Measurements from ENCODE around the gene XPO5. TPM values are rescaled to one million over a fixed set of nuclear protein-coding genes. Genes with fewer than 3 reads are reported as not detected.

Gene XPO5
- total and polyA plus RNA-seq, 9 of the 15 experiments (the other 6 are each of a cell fraction or from before 2014, with no cell fraction given), result 36.0 to 170 (median 99.1) TPM

DNA sequence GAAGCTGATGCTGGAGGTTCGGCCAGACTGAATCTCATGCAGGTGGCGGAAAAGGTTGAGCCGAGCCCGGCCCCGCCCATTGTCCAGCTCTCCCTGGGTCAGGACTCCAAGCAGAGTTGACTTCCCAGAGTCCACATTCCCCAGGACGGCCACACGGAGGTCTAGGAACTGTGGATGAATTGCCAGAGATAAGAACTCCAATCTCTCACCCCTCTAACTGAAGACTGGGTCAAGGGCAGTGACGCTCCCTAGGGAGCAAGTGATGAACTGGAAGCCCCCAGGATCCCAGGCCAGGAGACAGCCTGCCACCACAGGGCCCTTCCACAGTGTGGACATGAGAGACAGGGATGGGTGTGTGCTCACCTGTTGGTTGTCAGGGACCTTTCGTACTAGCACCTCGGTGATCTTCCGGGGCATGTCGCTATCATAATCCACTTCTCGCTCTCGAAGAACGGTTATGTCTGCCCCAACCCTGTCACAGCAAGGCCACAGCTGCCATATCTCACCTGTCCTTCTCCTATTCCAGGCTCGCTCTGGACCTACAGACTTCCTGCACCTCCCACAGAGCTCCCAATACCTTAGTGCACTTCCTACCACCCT lies 49.7 kb upstream of the XPO5 start:
- Histone ChIP-seq H2AFZ (ENCODE audit: low read depth, low read length) (no peak overlapping the region), H3K4me3 (no peak overlapping the region), H3K36me3 (ENCODE audit: control insufficient read depth, insufficient read depth, low read length) (peaks cover 71% of the 10 kb centered on the region), H3K9me3 (replicated peaks; ENCODE audit: control insufficient read depth, insufficient read depth, low read depth, low read length) (no peaks in the 10 kb centered on the region), H3K79me2 (ENCODE audit: control insufficient read depth, insufficient read depth, low read length) (peaks cover 61% of the 10 kb centered on the region), H3K27ac (ENCODE audit: extremely low read depth, low read depth, low read length) (peak overlapping the region; percentile 99; the same call in 2 of the 3 replicates), H3K9ac (ENCODE audit: insufficient read depth in 1 of 2, low read depth in 2 of 2, low read length in 2 of 2) (peak overlapping the region; percentile 69 to 99; a peak in 2 of 4 replicates), H3K4me2 (ENCODE audit: insufficient read depth, low read length) (peak overlapping the region; percentile 98), H3K4me1 (replicated peaks in 1 of 2; ENCODE audit: control insufficient read depth in 2 of 2, insufficient read depth in 2 of 2, low read length in 2 of 2) (peaks cover 23 to 30% of the 10 kb centered on the region in 2 experiments), H3K9me1 (ENCODE audit: control insufficient read depth, insufficient read depth, low read length) (peaks cover 13% of the 10 kb centered on the region), H4K20me1 (replicated peaks; ENCODE audit: control insufficient read depth, insufficient read depth, low read length) (0 out of 2 replicates have a peak, but pooled peaks cover 7% of the 10 kb centered on the region), H3K27me3 (ENCODE audit: control insufficient read depth in 2 of 2, insufficient read depth in 2 of 2, low read length in 2 of 2) (no peaks in the 10 kb centered on the region; a peak in 1 of 5 replicates)
- CTCF ChIA-PET (ENCODE audit: low intra/inter-chr PET ratio), result no interaction called here
- intact Hi-C loops (cut with micrococcal nuclease), result loop anchor here (5.0 kb wide), 2 partner anchors 42 to 502 kb away; partner anchors contain the start of genes MRPL14 and TMEM63B
- no peak for ATAC-seq
- in situ Hi-C loops (cut with MboI), result no loop called here
- peak in 2 of 4 experiments; percentile 43 to 52 for DNase-seq (ENCODE audit: extremely low read depth in 1 of 4, low spot score in 3 of 4)
- POLR2A ChIA-PET, result interaction anchor here (0.7 to 7.9 kb wide), 7 partner anchors 9 to 442 kb away, joined by 3 to 135 read pairs (median 3); no protein-coding TSS in a partner anchor
- 92% methylated on average over 16 of the region's 16 CpGs for WGBS (ENCODE audit: insufficient coverage, low coverage, missing lambda C conversion rate)
- FAIRE-seq, result no peak
- no TSS peak for BruUV-seq (replicated peaks)
- TF ChIP-seq ELF4 (CRISPR knock-in tag; IDR thresholded peaks at IDR 0.05), result peak; percentile 62; the same call in 1 of the 2 replicates
- no peak for TF ChIP-seq FOXJ3 (CRISPR knock-in tag; IDR thresholded peaks at IDR 0.05)
- TF ChIP-seq, protein P1, sequence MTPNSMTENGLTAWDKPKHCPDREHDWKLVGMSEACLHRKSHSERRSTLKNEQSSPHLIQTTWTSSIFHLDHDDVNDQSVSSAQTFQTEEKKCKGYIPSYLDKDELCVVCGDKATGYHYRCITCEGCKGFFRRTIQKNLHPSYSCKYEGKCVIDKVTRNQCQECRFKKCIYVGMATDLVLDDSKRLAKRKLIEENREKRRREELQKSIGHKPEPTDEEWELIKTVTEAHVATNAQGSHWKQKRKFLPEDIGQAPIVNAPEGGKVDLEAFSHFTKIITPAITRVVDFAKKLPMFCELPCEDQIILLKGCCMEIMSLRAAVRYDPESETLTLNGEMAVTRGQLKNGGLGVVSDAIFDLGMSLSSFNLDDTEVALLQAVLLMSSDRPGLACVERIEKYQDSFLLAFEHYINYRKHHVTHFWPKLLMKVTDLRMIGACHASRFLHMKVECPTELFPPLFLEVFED (CRISPR knock-in tag; conservative IDR thresholded peaks at IDR 0.05), result peak; percentile 96
- TF ChIP-seq, protein P2, sequence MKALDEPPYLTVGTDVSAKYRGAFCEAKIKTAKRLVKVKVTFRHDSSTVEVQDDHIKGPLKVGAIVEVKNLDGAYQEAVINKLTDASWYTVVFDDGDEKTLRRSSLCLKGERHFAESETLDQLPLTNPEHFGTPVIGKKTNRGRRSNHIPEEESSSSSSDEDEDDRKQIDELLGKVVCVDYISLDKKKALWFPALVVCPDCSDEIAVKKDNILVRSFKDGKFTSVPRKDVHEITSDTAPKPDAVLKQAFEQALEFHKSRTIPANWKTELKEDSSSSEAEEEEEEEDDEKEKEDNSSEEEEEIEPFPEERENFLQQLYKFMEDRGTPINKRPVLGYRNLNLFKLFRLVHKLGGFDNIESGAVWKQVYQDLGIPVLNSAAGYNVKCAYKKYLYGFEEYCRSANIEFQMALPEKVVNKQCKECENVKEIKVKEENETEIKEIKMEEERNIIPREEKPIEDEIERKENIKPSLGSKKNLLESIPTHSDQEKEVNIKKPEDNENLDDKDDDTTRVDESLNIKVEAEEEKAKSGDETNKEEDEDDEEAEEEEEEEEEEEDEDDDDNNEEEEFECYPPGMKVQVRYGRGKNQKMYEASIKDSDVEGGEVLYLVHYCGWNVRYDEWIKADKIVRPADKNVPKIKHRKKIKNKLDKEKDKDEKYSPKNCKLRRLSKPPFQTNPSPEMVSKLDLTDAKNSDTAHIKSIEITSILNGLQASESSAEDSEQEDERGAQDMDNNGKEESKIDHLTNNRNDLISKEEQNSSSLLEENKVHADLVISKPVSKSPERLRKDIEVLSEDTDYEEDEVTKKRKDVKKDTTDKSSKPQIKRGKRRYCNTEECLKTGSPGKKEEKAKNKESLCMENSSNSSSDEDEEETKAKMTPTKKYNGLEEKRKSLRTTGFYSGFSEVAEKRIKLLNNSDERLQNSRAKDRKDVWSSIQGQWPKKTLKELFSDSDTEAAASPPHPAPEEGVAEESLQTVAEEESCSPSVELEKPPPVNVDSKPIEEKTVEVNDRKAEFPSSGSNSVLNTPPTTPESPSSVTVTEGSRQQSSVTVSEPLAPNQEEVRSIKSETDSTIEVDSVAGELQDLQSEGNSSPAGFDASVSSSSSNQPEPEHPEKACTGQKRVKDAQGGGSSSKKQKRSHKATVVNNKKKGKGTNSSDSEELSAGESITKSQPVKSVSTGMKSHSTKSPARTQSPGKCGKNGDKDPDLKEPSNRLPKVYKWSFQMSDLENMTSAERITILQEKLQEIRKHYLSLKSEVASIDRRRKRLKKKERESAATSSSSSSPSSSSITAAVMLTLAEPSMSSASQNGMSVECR (CRISPR knock-in tag; IDR thresholded peaks at IDR 0.05), result peak; percentile 32; the same call in 1 of the 2 replicates
- no peak for TF ChIP-seq KLF6 (CRISPR knock-in tag; IDR thresholded peaks at IDR 0.05; ENCODE audit: borderline replicate concordance)
- no peak for TF ChIP-seq MCM7 (IDR thresholded peaks at IDR 0.05)
- TF ChIP-seq, protein P3, sequence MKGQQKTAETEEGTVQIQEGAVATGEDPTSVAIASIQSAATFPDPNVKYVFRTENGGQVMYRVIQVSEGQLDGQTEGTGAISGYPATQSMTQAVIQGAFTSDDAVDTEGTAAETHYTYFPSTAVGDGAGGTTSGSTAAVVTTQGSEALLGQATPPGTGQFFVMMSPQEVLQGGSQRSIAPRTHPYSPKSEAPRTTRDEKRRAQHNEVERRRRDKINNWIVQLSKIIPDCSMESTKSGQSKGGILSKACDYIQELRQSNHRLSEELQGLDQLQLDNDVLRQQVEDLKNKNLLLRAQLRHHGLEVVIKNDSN (CRISPR knock-in tag; IDR thresholded peaks at IDR 0.05), result peak; percentile 11; the same call in 1 of the 2 replicates
- peak; percentile 81 for TF ChIP-seq OTX1 (CRISPR knock-in tag; IDR thresholded peaks at IDR 0.05)
- TF ChIP-seq TAF7 (tag; IDR thresholded peaks at IDR 0.05), result 0 out of 2 replicates have a peak, but pooled peaks have one; percentile 4
- TF ChIP-seq PHB2 (IDR thresholded peaks at IDR 0.05; ENCODE audit: low read depth), result no peak
- 0 out of 4 replicates have a peak, but pooled peaks have one; percentile 37 to 67 for TF ChIP-seq SRF (CRISPR knock-in tag; IDR thresholded peaks at IDR 0.05)
- no peak for TF ChIP-seq GATA2 (CRISPR knock-in tag; IDR thresholded peaks at IDR 0.05)
- TF ChIP-seq, protein P4, sequence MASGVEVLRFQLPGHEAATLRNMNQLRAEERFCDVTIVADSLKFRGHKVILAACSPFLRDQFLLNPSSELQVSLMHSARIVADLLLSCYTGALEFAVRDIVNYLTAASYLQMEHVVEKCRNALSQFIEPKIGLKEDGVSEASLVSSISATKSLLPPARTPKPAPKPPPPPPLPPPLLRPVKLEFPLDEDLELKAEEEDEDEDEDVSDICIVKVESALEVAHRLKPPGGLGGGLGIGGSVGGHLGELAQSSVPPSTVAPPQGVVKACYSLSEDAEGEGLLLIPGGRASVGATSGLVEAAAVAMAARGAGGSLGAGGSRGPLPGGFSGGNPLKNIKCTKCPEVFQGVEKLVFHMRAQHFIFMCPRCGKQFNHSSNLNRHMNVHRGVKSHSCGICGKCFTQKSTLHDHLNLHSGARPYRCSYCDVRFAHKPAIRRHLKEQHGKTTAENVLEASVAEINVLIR (CRISPR knock-in tag; IDR thresholded peaks at IDR 0.05), result peak; percentile 22; the same call in 1 of the 2 replicates
- TF ChIP-seq WHSC1 (IDR thresholded peaks at IDR 0.05; ENCODE audit: low read length), result peak; percentile 85
